Lower leg skin (tissue), 3 donors: ENCODE data around the gene HIPK2.

Experiments used
- POLR2A ChIP-seq, 2 donors: fragments of 450-650 bp; IDR thresholded peaks; one replicate each; pipeline ENCODE4 v1.6.1; 2016 to 2017; ENCODE audit warnings: antibody characterized with exemption in 2 of 2, mild to moderate bottlenecking in 1 of 2, moderate library complexity in 1 of 2
- TF ChIP-seq, protein P1 (sequence below), 3 donors: fragments of 450-650 bp; IDR thresholded peaks; one replicate each; pipeline ENCODE4 v1.5.1; 2016; ENCODE audit warnings: antibody characterized with exemption in 3 of 3, mild to moderate bottlenecking in 3 of 3, moderate library complexity in 2 of 3

GRCh38 chr7:139731802-139732470 is 45.9 kb downstream of the HIPK2 start:
- TF ChIP-seq POLR2A (IDR thresholded peaks at IDR 0.05): no peak
- TF ChIP-seq, protein P1, sequence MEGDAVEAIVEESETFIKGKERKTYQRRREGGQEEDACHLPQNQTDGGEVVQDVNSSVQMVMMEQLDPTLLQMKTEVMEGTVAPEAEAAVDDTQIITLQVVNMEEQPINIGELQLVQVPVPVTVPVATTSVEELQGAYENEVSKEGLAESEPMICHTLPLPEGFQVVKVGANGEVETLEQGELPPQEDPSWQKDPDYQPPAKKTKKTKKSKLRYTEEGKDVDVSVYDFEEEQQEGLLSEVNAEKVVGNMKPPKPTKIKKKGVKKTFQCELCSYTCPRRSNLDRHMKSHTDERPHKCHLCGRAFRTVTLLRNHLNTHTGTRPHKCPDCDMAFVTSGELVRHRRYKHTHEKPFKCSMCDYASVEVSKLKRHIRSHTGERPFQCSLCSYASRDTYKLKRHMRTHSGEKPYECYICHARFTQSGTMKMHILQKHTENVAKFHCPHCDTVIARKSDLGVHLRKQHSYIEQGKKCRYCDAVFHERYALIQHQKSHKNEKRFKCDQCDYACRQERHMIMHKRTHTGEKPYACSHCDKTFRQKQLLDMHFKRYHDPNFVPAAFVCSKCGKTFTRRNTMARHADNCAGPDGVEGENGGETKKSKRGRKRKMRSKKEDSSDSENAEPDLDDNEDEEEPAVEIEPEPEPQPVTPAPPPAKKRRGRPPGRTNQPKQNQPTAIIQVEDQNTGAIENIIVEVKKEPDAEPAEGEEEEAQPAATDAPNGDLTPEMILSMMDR (IDR thresholded peaks at IDR 0.05): no peak
